Measurements from ENCODE around the gene F7. TPM values are rescaled to one million over a fixed set of nuclear protein-coding genes. Genes with fewer than 3 reads are reported as not detected.

Gene F7
- total RNA-seq, 1 donor from 2014 or later, result not detected

DNA sequence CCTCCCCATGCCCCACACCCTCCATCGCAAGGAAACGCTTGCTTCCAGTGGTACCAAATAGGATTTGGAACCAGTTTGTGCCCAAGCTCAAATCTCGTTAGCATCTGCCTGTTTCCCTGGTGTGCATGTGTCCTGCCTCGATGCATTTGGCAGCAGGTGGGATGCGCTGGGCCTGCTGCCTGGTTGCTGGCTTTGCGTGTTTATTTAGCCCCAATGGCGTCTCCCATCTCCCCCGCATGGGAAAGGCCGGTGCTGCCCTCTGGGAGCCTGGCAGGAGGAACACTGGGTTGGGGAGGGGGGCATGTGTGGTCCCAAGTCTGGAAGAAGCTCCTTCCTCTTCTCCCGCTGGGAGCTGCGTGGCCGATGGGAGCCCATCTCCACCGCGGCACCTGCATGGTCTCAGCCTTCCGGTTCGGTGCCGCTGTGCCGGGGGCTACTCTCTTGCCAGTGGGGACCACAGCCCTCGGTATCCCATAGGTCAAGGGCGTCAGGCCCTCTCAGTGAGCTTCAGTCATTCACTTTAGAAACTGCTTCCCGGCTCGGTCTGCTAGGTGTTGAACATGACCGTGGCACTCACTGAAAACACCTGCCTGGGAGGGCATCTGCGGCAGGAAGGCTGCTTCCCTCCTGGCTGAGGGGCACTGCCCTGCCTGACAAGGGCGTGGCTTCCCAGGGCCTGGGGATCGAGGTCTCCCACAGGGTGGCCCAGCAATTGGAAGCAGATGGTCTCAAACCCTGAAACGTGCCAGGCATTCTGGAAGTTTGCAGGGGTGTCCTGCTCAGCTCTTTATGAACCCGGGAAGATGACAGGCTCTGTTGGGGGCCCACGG lies 11.8 kb upstream of the F7 start:
- DNase-seq (ENCODE audit: low read depth), result no peak
- TF ChIP-seq CTCF (IDR thresholded peaks at IDR 0.05; ENCODE audit: insufficient read depth, low read length, severe bottlenecking), result no peak
- no peak for FAIRE-seq
- Histone ChIP-seq H3K36me3 (ENCODE audit: control insufficient read depth, insufficient read depth, low read length) (no peaks in the 10 kb centered on the region), H3K27me3 (ENCODE audit: control insufficient read depth, insufficient read depth, low read length) (no peaks in the 10 kb centered on the region), H3K4me3 (ENCODE audit: low read depth, low read length) (no peak overlapping the region)

DNA sequence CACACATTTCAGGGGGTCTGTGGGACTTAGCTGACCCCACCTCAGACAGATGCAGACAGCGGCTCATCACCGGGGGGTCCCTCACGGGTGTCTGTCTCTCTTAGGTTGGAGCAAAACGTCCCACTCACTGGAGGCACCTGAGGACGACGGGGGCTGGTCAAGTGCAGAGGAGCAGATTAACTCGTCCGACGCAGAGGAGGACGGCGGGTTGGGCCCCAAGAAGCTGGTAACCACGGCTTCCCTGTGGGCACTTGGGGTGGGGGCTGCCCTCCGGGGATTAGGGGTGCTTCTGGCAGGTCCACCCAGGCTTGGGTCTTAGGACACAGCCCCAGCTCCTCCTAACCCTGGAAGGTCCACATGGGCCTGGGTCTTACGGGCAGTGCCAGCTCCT lies 11.2 kb upstream of the F7 start:
- H3K4me3 ChIP-seq (ENCODE audit: low read depth, low read length), result no peak overlapping the region
- no peaks in the 10 kb centered on the region for H3K36me3 ChIP-seq (ENCODE audit: control insufficient read depth, insufficient read depth, low read length)
- FAIRE-seq (no peak), DNase-seq (ENCODE audit: low read depth) (no peak)
- no peaks in the 10 kb centered on the region for H3K27me3 ChIP-seq (ENCODE audit: control insufficient read depth, insufficient read depth, low read length)
- TF ChIP-seq CTCF (IDR thresholded peaks at IDR 0.05; ENCODE audit: insufficient read depth, low read length, severe bottlenecking), result no peak

DNA sequence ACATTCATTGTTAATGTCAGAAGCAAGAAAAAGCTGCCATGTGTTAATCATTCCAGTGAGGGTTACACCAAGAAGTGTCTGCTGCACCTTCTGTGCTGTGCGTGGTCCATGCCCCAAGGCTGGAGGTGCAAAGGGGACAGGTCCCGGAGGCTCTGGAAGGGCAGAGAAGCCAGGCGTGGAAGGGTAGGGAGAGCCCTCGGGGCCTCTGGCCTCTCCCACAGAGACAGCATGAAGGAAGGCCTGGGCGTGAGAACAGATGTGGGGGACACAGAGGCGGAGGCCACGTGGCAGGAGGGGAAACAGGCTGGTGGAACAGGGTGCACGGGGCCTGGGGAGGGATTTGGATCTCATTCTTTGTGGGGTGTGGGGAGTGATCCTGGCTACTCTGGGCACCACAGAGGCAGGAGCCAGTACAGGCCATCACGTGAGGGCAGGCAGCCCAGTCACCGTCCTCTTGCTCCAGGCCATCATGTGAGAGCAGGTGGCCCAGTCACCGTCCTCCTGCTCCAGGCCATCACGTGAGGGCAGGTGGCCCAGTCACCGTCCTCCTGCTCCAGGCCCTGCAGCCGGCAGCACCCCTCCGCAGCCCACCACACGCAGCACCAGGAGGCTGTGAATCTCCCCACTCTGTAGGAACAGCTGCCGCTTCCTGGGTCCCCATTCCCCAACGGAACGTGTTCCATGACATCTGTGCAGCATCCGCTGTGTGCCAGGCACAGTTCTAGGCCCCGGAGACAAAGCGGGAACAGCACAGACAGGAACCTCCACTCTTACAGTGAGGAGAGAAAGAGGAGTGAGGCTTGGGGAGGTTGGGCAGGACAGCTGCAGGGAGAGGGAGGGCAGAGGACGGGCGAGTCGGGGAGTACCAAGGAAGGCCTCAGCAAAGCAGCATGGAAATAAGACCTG lies 10.2 kb upstream of the F7 start:
- no peaks in the 10 kb centered on the region for H3K27me3 ChIP-seq (ENCODE audit: control insufficient read depth, insufficient read depth, low read length)
- DNase-seq (ENCODE audit: low read depth) (no peak), FAIRE-seq (no peak)
- TF ChIP-seq CTCF (IDR thresholded peaks at IDR 0.05; ENCODE audit: insufficient read depth, low read length, severe bottlenecking), result no peak
- no peaks in the 10 kb centered on the region for H3K36me3 ChIP-seq (ENCODE audit: control insufficient read depth, insufficient read depth, low read length)
- H3K4me3 ChIP-seq (ENCODE audit: low read depth, low read length), result no peak overlapping the region

- Histone ChIP-seq H3K36me3 (ENCODE audit: control insufficient read depth, insufficient read depth, low read length) (no peaks in the 10 kb centered on the region), H3K27me3 (ENCODE audit: control insufficient read depth, insufficient read depth, low read length) (no peaks in the 10 kb centered on the region), H3K4me3 (ENCODE audit: low read depth, low read length) (no peak overlapping the region)
- FAIRE-seq, result no peak
- TF ChIP-seq CTCF (IDR thresholded peaks at IDR 0.05; ENCODE audit: insufficient read depth, low read length, severe bottlenecking), result no peak
- no peak for DNase-seq (ENCODE audit: low read depth)
Measured at GRCh38 chr13:113096052-113096744, 9.4 kb upstream of the F7 start.

DNA sequence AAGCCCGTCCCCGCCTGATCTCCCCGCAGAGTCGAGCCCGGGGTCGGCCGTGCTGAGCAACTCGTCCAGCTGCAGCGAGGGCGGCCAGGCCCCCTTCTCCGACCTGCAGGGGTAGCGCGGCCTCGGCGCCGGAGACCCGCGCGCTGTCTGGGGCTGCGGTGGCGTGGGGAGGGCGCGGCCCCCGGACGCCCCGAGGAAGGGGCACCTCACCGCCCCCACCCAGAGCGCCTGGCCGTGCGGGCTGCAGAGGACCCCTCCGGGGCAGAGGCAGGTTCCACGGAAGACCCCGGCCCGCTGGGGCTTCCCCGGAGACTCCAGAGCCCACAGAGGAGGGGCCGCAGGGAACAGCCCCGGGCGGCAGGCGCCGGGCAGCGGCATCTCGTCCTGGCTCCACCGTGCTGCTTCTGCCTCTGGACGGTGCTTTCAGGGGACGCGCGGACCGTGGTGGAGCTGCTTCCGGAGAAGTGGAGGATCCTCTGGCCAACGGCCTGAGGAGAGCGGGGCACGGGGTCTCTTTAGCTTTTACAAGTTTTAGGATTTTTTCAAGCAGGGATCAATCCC lies 8.8 kb upstream of the F7 start:
- no peak overlapping the region for H3K4me3 ChIP-seq (ENCODE audit: low read depth, low read length)
- TF ChIP-seq CTCF (IDR thresholded peaks at IDR 0.05; ENCODE audit: insufficient read depth, low read length, severe bottlenecking), result no peak
- DNase-seq (ENCODE audit: low read depth), result no peak
- H3K27me3 ChIP-seq (ENCODE audit: control insufficient read depth, insufficient read depth, low read length), result no peaks in the 10 kb centered on the region
- H3K36me3 ChIP-seq (ENCODE audit: control insufficient read depth, insufficient read depth, low read length), result no peaks in the 10 kb centered on the region
- no peak for FAIRE-seq
